Measurements from ENCODE around the gene SRCAP.

SRCAP gene

DNA sequence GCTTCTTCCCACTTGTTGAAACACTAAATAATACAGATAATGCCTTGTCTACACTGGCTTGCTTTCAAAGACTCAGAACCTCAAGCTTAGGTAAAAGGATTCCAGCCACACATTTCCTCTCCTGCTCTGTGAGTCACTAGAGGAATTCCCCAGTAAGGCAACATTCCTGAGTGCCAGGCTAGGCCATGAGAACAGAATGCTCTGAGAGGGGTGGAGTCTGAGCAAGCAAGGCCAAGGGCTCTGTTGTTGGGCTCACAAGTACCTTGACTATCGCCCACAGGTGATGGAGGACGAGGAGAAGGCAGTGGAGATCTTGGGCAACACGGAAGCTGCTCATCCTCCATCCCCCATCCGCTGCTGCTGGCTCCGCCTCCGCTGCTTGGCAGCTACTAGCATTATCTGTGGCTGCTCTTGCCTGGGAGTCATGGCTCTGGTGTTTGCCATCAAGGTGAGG lies 42.5 kb downstream of the SRCAP start:
- TF ChIP-seq EP300 (IDR thresholded peaks at IDR 0.05; ENCODE audit: borderline replicate concordance) = no peak; the same call in 1 of the 2 replicates
- TF ChIP-seq CREB1 (IDR thresholded peaks at IDR 0.05; ENCODE audit: low read depth) = no peak
- TF ChIP-seq, protein P1, sequence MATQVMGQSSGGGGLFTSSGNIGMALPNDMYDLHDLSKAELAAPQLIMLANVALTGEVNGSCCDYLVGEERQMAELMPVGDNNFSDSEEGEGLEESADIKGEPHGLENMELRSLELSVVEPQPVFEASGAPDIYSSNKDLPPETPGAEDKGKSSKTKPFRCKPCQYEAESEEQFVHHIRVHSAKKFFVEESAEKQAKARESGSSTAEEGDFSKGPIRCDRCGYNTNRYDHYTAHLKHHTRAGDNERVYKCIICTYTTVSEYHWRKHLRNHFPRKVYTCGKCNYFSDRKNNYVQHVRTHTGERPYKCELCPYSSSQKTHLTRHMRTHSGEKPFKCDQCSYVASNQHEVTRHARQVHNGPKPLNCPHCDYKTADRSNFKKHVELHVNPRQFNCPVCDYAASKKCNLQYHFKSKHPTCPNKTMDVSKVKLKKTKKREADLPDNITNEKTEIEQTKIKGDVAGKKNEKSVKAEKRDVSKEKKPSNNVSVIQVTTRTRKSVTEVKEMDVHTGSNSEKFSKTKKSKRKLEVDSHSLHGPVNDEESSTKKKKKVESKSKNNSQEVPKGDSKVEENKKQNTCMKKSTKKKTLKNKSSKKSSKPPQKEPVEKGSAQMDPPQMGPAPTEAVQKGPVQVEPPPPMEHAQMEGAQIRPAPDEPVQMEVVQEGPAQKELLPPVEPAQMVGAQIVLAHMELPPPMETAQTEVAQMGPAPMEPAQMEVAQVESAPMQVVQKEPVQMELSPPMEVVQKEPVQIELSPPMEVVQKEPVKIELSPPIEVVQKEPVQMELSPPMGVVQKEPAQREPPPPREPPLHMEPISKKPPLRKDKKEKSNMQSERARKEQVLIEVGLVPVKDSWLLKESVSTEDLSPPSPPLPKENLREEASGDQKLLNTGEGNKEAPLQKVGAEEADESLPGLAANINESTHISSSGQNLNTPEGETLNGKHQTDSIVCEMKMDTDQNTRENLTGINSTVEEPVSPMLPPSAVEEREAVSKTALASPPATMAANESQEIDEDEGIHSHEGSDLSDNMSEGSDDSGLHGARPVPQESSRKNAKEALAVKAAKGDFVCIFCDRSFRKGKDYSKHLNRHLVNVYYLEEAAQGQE (IDR thresholded peaks at IDR 0.05; ENCODE audit: low read depth) = no peak
- TF ChIP-seq TEAD4 (IDR thresholded peaks at IDR 0.05) = peak; percentile 89
- TF ChIP-seq RAD21 (IDR thresholded peaks at IDR 0.05; ENCODE audit: low read depth) = no peak
- TF ChIP-seq, protein P2, sequence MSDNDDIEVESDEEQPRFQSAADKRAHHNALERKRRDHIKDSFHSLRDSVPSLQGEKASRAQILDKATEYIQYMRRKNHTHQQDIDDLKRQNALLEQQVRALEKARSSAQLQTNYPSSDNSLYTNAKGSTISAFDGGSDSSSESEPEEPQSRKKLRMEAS (IDR thresholded peaks at IDR 0.05) = no peak
- TF ChIP-seq FOXM1 (IDR thresholded peaks at IDR 0.05; ENCODE audit: borderline replicate concordance, low read depth) = no peak
- TF ChIP-seq EGR1 (IDR thresholded peaks at IDR 0.05) = no peak
- no peak for TF ChIP-seq YY1 (IDR thresholded peaks at IDR 0.05; ENCODE audit: low read depth)
- TF ChIP-seq, protein P3, sequence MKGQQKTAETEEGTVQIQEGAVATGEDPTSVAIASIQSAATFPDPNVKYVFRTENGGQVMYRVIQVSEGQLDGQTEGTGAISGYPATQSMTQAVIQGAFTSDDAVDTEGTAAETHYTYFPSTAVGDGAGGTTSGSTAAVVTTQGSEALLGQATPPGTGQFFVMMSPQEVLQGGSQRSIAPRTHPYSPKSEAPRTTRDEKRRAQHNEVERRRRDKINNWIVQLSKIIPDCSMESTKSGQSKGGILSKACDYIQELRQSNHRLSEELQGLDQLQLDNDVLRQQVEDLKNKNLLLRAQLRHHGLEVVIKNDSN (IDR thresholded peaks at IDR 0.05) = 0 out of 2 replicates have a peak, but pooled peaks have one; percentile 17
- peak; percentile 34; the same call in 1 of the 2 replicates for TF ChIP-seq NFIC (IDR thresholded peaks at IDR 0.05)
- TF ChIP-seq TAF1 (IDR thresholded peaks at IDR 0.05; ENCODE audit: low read depth) = no peak
- TF ChIP-seq TCF12 (IDR thresholded peaks at IDR 0.05; ENCODE audit: low read depth) = no peak
- TF ChIP-seq CEBPB (IDR thresholded peaks at IDR 0.05) = no peak
- no peak for TF ChIP-seq ZBTB7A (IDR thresholded peaks at IDR 0.05; ENCODE audit: low read depth)

DNA sequence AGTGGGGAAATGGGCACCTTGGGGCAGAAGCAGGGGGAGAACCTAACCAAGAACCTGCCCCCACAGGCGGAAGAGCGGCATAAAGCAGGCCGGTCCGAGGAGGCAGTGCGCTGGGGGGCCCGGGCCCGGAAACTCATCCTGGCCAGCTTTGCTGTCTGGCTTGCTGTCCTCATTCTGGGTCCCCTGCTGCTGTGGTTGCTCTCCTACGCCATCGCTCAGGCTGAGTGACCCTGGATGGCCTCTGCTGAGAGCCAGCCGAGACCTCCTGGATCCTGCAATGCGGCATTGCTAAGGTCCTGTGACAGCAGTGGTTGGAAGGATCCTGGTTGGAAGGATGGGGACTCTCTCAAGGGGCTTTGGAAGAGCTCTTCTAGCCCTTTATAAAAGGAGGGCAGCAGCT lies 44.7 kb downstream of the SRCAP start:
- TF ChIP-seq ZBTB7A (IDR thresholded peaks at IDR 0.05; ENCODE audit: low read depth) = no peak
- TF ChIP-seq, protein P1 (IDR thresholded peaks at IDR 0.05; ENCODE audit: low read depth) = no peak
- TF ChIP-seq TAF1 (IDR thresholded peaks at IDR 0.05; ENCODE audit: low read depth) = no peak
- TF ChIP-seq, protein P3 (IDR thresholded peaks at IDR 0.05) = no peak
- TF ChIP-seq CEBPB (IDR thresholded peaks at IDR 0.05) = no peak
- no peak for TF ChIP-seq CREB1 (IDR thresholded peaks at IDR 0.05; ENCODE audit: low read depth)
- no peak for TF ChIP-seq EGR1 (IDR thresholded peaks at IDR 0.05)
- TF ChIP-seq FOXM1 (IDR thresholded peaks at IDR 0.05; ENCODE audit: borderline replicate concordance, low read depth) = no peak
- no peak for TF ChIP-seq TEAD4 (IDR thresholded peaks at IDR 0.05)
- TF ChIP-seq YY1 (IDR thresholded peaks at IDR 0.05; ENCODE audit: low read depth) = no peak
- no peak for TF ChIP-seq NFIC (IDR thresholded peaks at IDR 0.05)

DNA sequence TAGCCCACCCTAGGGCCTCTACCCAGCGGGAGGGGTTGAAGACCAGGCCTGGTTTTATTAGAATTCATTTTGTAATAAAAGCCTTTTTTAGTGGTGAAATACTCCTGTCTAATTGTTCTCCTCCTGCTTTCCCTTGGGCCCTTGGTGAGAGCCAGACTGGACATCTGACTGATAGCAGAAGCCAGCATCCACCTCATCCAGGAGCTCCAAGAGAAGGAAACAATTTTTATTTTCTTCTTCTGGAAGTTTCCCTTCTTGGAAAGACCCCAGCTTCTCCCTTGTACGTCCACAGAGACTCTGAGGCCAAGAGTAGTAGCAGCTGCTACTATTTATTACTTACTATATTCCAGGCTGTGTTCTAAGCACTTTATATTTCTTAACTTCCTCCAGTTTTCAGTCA lies 45.2 kb downstream of the SRCAP start:
- TF ChIP-seq TAF1 (IDR thresholded peaks at IDR 0.05; ENCODE audit: low read depth) = no peak
- TF ChIP-seq FOXM1 (IDR thresholded peaks at IDR 0.05; ENCODE audit: borderline replicate concordance, low read depth) = no peak
- TF ChIP-seq TEAD4 (IDR thresholded peaks at IDR 0.05) = no peak
- no peak for TF ChIP-seq EGR1 (IDR thresholded peaks at IDR 0.05)
- TF ChIP-seq, protein P1 (IDR thresholded peaks at IDR 0.05; ENCODE audit: low read depth) = no peak
- TF ChIP-seq RAD21 (IDR thresholded peaks at IDR 0.05; ENCODE audit: low read depth) = no peak
- TF ChIP-seq, protein P3 (IDR thresholded peaks at IDR 0.05) = no peak
- TF ChIP-seq CREB1 (IDR thresholded peaks at IDR 0.05; ENCODE audit: low read depth) = no peak

DNA sequence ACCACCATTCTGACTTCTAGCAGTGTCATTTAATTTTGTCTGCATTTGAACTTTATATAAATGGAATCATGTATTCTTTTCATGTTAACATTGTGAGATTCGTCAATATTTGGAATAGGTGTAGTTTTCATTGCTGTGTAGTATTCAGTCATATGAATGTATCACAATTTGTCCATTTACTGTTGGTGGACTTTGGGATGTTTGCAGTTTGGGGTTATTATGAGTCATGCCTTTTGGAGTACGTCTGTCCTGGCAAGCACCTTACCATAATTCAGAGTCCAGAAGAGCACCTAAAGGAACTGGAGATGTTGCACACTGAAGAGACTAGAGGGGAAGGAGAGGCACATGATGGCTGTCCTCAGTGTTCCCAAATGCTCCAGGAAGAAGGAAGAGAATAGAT lies 46.1 kb downstream of the SRCAP start:
- TF ChIP-seq CREB1 (IDR thresholded peaks at IDR 0.05; ENCODE audit: low read depth) = no peak
- no peak for TF ChIP-seq EGR1 (IDR thresholded peaks at IDR 0.05)
- no peak for TF ChIP-seq FOXM1 (IDR thresholded peaks at IDR 0.05; ENCODE audit: borderline replicate concordance, low read depth)
- TF ChIP-seq NFIC (IDR thresholded peaks at IDR 0.05) = no peak
- no peak for TF ChIP-seq TAF1 (IDR thresholded peaks at IDR 0.05; ENCODE audit: low read depth)
- no peak for TF ChIP-seq TCF12 (IDR thresholded peaks at IDR 0.05; ENCODE audit: low read depth)
- TF ChIP-seq EP300 (IDR thresholded peaks at IDR 0.05; ENCODE audit: borderline replicate concordance) = no peak
- TF ChIP-seq CEBPB (IDR thresholded peaks at IDR 0.05) = no peak
- TF ChIP-seq, protein P1 (IDR thresholded peaks at IDR 0.05; ENCODE audit: low read depth) = no peak
- TF ChIP-seq, protein P2 (IDR thresholded peaks at IDR 0.05) = no peak
- TF ChIP-seq, protein P3 (IDR thresholded peaks at IDR 0.05) = no peak
- no peak for TF ChIP-seq YY1 (IDR thresholded peaks at IDR 0.05; ENCODE audit: low read depth)
- no peak for TF ChIP-seq ZBTB7A (IDR thresholded peaks at IDR 0.05; ENCODE audit: low read depth)
- no peak for TF ChIP-seq RAD21 (IDR thresholded peaks at IDR 0.05; ENCODE audit: low read depth)
- TF ChIP-seq TEAD4 (IDR thresholded peaks at IDR 0.05) = no peak

Measured in Ishikawa (cell line).